Kidney (tissue), 14 donors: ENCODE results near the gene GRID1. TPM values are rescaled to one million over a fixed set of nuclear protein-coding genes. Genes with fewer than 3 reads are reported as not detected.

Experiments
- DNase-seq, 5 donors: peaks; one replicate each; pipeline ENCODE4 v3.0.0-alpha.2; 2013 to 2020
- FAIRE-seq: peaks from 2 replicates; lab custom pipeline; 2012; peaks lifted over from hg19 to GRCh38; lab: Jason Lieb, UNC
- H3K27ac ChIP-seq, 2 donors: one replicate each; pipeline ENCODE4 v1.7.0; 2013; ENCODE audit warnings: low read depth in 2 of 2, low read length in 2 of 2, inconsistent platforms in 1 of 2
- H3K27me3 ChIP-seq: one replicate; pipeline ENCODE4 v1.7.1; 2013; ENCODE audit warnings: low read length, inconsistent platforms; ENCODE audit not compliant: control insufficient read depth, insufficient read depth
- H3K36me3 ChIP-seq, 3 donors: one replicate each; pipeline versions ENCODE4 v1.7.0 to v1.7.1; 2013; ENCODE audit warnings: low read length in 3 of 3, control low read depth in 1 of 3, inconsistent platforms in 1 of 3; ENCODE audit not compliant: insufficient read depth in 3 of 3, control insufficient read depth in 2 of 3
- H3K4me1 ChIP-seq, 3 donors: one replicate each; pipeline versions ENCODE4 v1.7.0 to v1.7.1; 2013; ENCODE audit warnings: low read length in 3 of 3, inconsistent platforms in 1 of 3, low read depth in 1 of 3; ENCODE audit not compliant: control insufficient read depth in 2 of 3, insufficient read depth in 2 of 3
- H3K4me3 ChIP-seq, 3 donors: one replicate each; pipeline versions ENCODE4 v1.7.0 to v1.8.1; 2013; ENCODE audit warnings: low read length in 3 of 3, control low read depth in 1 of 3, inconsistent platforms in 1 of 3
- H3K9ac ChIP-seq, 3 donors: one replicate each; pipeline versions ENCODE4 v1.7.0 to v1.7.1; 2013; ENCODE audit warnings: low read length in 3 of 3, control low read depth in 1 of 3, inconsistent platforms in 1 of 3
- H3K9me3 ChIP-seq, 3 donors: one replicate each; pipeline versions ENCODE4 v1.7.0 to v1.7.1; 2013; ENCODE audit warnings: low read length in 3 of 3, control low read depth in 1 of 3, inconsistent platforms in 1 of 3; ENCODE audit not compliant: control insufficient read depth in 2 of 3, insufficient read depth in 1 of 3
- intact Hi-C: fragments of 100-400 bp; cut with DNase I; formaldehyde crosslinking; loops from one replicate; pipeline ENCODE4 v1.11.1; 2022
- polyA plus RNA-seq: library from polyadenylated mRNA; stranded (reverse); fragments of 350-450 nt; fragmentation: Illumina TruSeq; extraction: RNeasy Lipid Tissue Mini Kit (QIAGEN cat#74804); gene quantifications from one replicate; pipeline ENCODE4 v1.2.3, GENCODE V29; 2014; ENCODE audit warnings: low read depth, low replicate concordance; ENCODE audit not compliant: insufficient read depth
- total RNA-seq: library from RNA; stranded (reverse); fragmentation: NEBNext Ultra II Directional; extraction: Animal tissue kit (Norgen Biotek cat#: 25700); gene quantifications from one replicate; pipeline ENCODE4 v1.2.1, GENCODE V29; 2021
- TF ChIP-seq, protein P1 (sequence below): IDR thresholded peaks from 3 replicates; pipeline ENCODE4 v1.5.1; 2012; ENCODE audit warnings: mild to moderate bottlenecking, moderate library complexity, borderline replicate concordance; ENCODE audit not compliant: insufficient read depth; ENCODE audit errors: extremely low read depth
- donor health status: control.
- donor health status: control.
- donor health status: control.
- donor health status: control.
- donor health status: control.
- donor health status: DM: yes; HTN: yes; CAD: no.
- donor health status: Normal renal cell carcinoma (clear cell type).

The GRID1 gene
- total and polyA plus RNA-seq, 2 donors from 2014 or later: 0.37 to 1.4 TPM

DNA sequence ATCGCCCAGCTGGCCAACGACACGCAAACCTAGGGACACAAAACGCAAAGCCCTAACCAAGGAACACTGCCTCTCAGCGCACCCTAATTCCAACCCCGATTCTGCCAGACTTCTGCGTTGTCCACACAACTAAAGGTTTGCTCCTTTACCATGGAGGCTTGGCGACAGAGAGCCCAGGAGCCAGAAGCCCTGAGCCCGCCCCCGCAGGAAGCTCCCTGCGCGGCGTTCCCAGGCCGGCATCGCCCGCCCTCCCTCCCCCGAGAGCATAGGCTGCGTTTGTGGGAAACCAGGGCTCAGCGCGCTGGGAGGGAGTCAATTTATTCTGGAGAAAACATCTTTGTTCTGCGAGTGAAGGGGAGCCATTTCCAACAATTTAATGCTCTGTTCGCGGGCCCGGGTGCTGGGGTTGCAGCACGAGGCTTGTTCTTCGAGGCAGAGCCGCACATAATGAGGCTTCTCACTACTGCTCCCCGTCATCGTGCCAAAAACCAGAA, 103.9 kb downstream of the GRID1 start:
- no peak overlapping the region for H3K27ac ChIP-seq
- DNase-seq: peak in 4 of 5 donors; percentile 13 to 51 (median 35)
- FAIRE-seq: no peak
- H3K4me1 ChIP-seq: no peaks in the 10 kb centered on the region
- TF ChIP-seq, protein P1, sequence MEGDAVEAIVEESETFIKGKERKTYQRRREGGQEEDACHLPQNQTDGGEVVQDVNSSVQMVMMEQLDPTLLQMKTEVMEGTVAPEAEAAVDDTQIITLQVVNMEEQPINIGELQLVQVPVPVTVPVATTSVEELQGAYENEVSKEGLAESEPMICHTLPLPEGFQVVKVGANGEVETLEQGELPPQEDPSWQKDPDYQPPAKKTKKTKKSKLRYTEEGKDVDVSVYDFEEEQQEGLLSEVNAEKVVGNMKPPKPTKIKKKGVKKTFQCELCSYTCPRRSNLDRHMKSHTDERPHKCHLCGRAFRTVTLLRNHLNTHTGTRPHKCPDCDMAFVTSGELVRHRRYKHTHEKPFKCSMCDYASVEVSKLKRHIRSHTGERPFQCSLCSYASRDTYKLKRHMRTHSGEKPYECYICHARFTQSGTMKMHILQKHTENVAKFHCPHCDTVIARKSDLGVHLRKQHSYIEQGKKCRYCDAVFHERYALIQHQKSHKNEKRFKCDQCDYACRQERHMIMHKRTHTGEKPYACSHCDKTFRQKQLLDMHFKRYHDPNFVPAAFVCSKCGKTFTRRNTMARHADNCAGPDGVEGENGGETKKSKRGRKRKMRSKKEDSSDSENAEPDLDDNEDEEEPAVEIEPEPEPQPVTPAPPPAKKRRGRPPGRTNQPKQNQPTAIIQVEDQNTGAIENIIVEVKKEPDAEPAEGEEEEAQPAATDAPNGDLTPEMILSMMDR: no peak
- no peaks in the 10 kb centered on the region for H3K9me3 ChIP-seq
- intact Hi-C loops: no loop called here
- peaks cover 2% of the 10 kb centered on the region for H3K27me3 ChIP-seq
- no peak overlapping the region for H3K4me3 ChIP-seq
- H3K9ac ChIP-seq: no peak overlapping the region
- H3K36me3 ChIP-seq: no peaks in the 10 kb centered on the region

DNA sequence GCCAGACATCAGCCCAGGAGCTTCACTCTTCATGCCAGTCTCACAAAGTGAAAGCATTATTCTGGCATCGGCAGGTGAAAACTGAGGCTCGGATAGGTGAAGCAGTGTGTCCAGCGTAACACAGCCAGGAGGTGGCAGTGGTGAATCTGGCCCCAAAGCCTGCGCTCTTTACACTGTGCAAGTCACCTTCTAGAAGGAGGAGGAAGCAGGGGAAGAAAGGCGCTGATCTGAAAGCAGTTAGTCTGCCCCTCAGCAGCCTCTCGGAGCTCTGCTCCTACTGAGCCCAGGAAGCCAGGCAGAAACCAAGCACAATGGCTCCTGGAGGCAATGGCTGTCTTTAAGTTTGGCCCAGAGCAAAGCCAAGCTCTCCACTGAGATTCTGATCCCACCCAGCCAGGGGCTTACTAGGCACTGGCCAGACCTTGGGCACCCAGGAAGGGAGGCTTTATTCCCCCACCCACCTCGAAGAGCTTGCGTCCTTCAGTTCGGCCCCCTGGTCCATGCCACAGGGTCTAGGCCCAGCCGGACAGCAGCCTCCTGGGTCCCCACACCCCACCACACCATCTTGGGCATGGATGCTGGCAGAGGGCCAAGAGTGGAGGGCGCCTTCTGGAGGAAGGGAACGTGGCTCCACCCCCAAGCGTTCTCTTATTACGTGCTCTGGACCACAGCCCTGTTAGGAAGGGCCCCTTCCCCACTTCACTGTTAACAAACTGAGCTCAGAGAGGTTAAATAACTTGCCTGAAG, 104.5 kb downstream of the GRID1 start:
- Histone ChIP-seq H3K9ac (no peak overlapping the region), H3K4me1 (no peaks in the 10 kb centered on the region), H3K9me3 (no peaks in the 10 kb centered on the region), H3K27ac (no peak overlapping the region), H3K4me3 (no peak overlapping the region), H3K36me3 (no peaks in the 10 kb centered on the region), H3K27me3 (peaks cover 2% of the 10 kb centered on the region)
- intact Hi-C loops: no loop called here
- DNase-seq (peak in 4 of 5 donors; percentile 27 to 69 (median 34)), FAIRE-seq (no peak)
- TF ChIP-seq, protein P1: no peak

DNA sequence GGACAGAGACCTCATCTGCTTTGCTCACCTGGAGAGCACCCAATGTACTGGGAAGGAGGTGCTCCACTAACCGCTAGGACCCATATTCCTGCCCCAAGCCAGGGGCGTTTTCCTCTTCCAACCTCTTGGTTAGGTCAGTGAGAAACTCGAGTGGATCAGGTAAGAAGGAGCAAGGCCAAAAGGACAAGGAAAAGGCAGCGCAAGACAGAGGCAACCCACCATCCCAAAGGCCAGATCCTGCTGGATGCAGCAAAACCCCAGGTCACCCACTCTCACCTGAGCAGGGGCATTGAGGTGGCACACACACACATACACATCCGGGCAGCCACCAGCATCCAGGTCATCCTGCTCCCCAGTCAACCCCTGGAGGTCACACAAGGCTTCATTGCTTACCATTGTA, 105.1 kb downstream of the GRID1 start:
- TF ChIP-seq, protein P1: no peak
- no peaks in the 10 kb centered on the region for H3K4me1 ChIP-seq
- H3K9ac ChIP-seq: no peak overlapping the region
- H3K27ac ChIP-seq: no peak overlapping the region
- no peaks in the 10 kb centered on the region for H3K36me3 ChIP-seq
- DNase-seq (peak in 2 of 5 donors; percentile 7 to 28), FAIRE-seq (no peak)
- no peaks in the 10 kb centered on the region for H3K9me3 ChIP-seq
- peaks cover 2% of the 10 kb centered on the region for H3K27me3 ChIP-seq
- no peak overlapping the region for H3K4me3 ChIP-seq
- intact Hi-C loops: no loop called here
